GM15510 (cell line): ENCODE results near the gene TBC1D16.

ENCODE experiments used
- POLR2A ChIP-seq: IDR thresholded peaks from 3 replicates; pipeline ENCODE4 v1.6.1; 2011; ENCODE audit warnings: borderline replicate concordance; ENCODE audit not compliant: insufficient read length; ENCODE audit errors: extremely low read depth

Gene TBC1D16

DNA sequence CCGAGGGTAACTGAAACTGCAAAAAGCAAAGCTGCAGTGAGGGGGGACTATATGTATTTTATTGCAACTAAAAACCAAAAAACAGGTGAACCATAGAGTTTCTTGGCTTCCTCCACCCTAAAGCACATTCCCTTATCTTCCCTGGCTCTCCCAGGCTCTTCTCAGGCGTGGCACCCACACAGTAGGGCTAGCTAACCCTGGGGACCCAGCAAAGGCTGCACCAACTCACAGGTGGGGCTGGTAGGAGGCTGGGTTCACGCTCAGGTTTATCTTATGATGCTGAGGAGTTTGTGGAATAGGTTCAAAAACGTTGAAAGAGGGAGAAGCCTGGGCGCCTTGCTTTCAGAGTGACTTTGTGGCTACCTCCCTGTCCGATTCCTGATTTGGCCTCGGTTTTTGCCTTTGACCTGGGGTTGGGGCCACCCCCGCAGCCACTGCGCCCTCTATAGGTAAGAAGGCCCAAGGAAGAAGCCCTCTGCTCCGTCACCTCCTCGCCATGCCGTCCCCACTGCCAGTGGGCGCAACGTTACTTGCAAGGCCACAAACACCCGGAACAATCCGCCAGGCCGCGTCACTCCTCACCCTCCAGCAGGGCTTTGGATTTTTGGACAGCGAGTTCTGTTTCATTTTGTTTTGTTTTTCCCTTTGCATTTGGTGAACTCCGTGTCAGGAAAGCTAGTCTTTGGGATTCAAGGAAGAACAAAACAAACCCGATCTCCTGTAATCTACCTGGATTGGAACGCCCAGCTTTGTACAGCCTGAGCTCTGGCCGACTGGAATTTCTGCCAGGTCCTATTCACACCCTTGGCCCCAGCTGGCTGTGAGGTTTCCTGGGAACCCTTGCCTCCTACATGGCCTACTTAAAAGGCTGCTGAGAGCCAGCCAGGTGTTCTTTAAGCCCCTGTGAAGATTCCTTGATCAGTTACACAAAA lies 60.8 kb downstream of the TBC1D16 start:
- TF ChIP-seq POLR2A: no peak

DNA sequence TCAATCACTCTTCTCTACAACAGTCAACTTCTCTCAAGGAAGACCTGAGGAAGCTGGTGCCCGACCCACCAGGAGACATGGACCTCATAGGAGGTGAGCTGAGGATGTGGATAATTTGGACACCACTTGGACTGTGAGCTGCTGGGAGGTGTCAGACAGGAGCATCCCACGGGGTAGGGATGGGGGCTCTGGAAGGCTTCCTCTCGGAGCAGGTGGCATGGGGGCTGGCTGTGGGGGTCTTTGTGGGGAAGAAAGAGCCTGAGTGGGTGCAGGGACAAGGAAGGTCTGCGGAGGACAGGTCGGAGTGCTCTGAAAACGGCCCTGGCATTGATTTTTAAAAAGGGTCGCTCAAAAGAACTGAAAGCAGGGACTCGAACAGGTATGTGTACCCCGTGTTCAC lies 64.0 kb downstream of the TBC1D16 start:
- TF ChIP-seq POLR2A: no peak

DNA sequence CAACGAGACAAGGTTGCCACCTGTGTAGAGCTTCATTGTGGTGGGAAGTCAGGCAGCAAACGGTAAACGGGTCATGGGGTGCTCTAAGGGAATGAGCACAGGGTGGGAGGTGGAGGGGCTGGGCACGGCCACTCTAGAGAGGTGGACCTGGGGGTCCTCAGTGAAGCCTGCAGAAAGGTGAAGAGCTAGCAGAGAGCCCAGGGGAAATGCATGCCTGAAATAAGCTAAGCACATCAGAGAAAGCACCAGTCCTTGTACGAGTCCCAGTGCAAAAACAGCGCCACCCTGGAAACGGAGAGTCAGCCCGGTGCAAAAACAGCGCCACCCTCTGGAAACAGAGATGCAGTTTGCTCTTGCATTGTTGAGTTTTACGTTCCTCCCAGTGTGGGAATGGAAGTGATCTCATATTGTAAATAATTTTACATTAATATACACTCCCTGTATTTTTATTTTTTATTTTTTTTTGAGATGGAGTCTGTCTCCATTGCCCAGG lies 65.0 kb downstream of the TBC1D16 start:
- TF ChIP-seq POLR2A: no peak

DNA sequence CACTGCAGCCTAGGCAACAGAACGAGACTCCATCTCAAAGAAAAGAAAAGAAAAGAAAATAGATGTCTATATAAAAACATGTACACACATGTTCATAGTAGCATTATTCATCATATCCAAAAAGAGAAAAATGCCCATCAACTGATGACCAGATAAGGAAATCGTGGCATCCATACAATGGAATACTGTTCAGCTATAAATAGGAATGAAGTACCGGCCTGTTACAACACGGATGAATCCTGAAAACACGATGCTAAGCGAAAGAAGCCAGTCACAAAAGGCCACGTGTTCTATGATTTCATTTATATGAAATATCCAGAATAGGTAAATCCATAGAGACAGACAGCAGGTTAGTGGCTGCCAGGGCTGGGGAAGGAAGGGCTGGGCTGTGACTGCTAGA lies 65.8 kb downstream of the TBC1D16 start:
- TF ChIP-seq POLR2A: no peak

DNA sequence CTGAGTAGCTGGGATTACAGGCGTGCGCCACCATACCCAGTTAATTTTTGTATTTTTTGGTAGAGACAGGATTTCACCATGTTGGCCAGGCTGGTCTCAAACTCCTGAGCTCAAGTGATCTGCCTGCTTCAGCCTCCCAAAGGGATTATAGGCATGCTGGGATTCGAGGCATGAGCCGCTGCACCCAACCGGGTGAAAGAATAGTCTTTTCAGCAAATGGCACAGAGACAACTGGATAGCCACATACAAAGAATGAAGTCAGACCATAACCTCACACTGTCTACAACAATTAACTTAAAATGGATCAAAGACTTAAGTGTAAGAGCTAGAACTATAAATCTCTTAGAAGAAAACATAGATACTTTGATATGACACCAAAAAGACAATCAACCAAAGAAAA lies 67.6 kb downstream of the TBC1D16 start:
- no peak for TF ChIP-seq POLR2A

DNA sequence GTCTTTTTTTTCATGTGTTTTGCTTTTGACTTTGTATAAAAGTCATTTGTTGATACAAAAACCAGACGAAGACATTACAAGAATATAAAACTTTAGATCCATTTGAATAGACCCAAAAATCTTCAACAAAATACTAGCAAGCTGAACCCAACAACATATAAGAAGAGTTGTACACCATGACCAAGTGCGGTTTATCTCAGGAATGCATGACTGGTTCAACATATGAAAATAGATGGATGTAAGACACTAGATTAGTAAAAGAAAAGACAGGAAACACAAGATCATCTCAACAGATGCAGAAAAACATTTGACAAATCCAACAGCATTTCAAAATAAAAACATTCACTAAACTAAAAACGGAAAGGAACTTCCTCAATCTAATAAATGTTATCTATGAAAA lies 69.0 kb downstream of the TBC1D16 start:
- TF ChIP-seq POLR2A: no peak

DNA sequence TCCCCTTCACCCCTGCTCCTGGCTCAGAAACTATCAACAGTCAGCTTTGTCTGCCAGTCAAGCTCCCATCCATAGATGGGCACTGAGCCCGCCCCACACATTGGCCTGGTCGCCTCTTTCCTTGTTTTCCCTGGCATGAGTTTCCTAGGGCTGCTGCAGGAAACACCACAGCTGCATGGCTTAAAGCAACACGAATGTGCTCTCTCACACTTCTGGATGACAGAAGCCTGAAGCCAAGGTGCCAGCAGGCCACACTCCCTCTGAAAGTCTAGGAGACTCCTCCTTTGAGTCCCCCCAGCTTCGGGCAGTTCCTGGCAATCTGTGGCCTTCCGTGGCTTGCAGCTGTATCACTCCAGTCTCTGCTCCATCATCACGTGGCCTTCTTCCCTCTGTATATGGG lies 69.9 kb downstream of the TBC1D16 start:
- no peak for TF ChIP-seq POLR2A

DNA sequence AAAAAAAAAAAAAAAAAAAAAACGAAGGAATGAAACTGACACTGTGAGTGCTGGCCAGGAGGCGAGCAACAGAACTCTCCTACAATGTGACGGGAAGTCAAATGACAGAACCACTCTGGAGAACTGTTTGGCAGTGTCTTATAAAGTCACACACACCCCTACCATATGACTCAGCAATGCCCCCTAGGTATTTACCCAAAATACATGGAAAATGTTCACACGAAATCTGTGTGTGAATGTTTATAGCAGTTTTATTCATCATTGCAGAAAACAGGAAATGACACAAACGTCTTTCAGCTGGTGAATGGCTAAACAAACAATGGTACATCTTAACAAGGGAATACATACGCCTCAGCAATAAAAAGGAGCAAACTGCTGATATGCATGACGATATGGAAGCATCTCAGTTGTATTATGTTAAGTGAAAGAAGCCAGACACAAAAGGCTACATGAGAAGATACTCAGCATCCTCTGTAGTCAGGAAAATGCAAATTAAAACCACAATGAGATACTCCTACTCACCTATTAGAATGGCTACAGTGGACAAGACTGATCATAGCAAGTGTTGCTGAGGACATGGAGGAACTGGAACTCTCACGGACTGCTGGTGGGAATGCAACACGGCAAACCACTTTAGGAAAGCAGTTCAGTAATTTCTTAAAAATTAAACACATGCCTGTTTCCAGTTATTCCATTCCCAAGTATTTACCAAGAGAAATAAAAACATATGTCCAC lies 74.7 kb downstream of the TBC1D16 start:
- no peak for TF ChIP-seq POLR2A

DNA sequence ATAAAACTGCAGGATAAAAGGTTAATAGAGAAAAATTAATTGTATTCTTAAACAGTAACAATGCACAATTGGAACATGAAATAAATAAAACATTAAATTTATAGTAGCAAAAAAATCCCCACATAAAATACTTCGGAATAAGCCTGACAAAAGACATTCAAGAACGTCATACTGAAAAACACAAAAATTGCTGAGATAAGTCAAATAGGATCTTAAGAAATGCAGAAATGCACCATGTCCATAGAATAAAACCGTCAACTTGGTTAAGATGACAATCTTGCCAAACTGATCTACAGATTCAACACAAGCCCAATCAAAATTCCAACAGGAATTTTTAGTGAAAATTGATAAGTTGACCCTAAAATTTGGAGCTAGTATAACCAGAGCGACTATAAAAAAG lies 76.6 kb downstream of the TBC1D16 start:
- no peak for TF ChIP-seq POLR2A

DNA sequence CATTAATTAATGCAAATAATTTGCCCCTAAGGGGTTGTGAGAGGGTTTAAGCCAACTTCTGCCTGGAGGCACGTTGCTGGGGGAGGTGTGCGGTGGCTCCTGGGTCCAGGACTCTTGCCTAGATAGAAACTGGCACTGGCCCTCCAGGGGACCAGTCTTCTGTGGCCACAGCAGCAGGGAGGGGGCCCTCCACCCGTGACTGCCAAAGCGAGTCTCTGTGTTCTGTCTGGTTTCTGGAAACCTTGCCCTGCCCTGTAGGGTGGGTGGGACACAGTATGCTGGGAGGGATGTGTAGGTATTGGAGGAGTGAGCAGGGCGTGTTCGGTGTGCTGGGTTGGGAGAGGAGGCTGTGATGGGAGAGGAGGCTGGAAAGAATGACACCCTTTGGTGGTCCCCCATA lies 78.8 kb downstream of the TBC1D16 start:
- TF ChIP-seq POLR2A: no peak

DNA sequence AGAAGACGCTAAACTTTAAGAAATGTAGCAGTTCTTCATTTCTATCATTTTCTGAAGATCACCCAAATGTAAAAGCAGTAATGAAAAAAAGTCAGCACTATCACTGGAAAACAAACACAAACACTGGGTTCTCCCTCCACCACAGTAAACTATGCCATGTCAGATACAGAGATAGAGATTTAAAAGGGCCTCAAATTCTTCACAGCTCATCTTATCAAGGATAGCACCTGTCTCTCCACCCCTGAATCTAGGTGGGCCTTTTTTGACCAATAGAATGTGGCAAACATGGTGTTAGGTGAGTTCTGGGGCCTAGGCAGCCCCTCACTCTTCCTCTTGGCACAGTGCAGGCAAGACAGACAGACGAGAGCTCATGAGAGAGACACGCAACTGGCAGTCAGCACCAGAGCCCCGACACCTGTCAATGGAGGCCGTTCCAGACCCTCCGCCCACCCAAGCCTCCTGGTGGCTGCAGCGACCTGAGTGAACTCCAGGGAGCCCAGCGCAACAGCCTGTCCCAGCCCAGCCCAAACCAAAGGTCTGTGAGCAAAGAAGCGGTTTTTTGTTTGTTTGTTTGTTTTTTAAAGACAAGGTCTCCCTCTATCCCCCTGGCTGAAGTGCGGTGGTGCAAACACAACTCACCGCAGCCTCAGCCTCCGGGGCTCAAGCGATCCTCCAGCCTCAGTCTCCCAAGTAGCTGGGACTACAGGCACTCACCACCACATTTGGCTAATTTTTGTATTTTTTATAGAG lies 79.8 kb downstream of the TBC1D16 start:
- no peak for TF ChIP-seq POLR2A

DNA sequence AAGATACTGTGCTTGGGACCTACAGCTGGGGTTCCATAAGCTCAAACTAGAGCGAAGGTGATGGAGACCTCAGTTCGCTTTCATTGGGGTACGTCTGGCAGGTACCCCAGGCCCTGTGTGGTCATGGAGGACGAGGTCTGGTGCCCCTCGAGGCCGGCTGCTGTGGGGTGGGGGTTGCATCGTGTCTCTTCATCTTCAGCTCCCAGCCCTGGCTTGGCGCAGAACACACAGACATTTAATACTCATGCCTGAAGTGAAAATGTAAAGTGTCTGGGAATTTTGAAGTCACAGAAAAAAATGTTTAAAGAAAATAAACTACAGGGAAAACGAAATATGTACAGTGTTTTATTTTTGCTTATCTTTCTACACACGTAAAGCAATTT lies 80.5 kb downstream of the TBC1D16 start:
- no peak for TF ChIP-seq POLR2A

DNA sequence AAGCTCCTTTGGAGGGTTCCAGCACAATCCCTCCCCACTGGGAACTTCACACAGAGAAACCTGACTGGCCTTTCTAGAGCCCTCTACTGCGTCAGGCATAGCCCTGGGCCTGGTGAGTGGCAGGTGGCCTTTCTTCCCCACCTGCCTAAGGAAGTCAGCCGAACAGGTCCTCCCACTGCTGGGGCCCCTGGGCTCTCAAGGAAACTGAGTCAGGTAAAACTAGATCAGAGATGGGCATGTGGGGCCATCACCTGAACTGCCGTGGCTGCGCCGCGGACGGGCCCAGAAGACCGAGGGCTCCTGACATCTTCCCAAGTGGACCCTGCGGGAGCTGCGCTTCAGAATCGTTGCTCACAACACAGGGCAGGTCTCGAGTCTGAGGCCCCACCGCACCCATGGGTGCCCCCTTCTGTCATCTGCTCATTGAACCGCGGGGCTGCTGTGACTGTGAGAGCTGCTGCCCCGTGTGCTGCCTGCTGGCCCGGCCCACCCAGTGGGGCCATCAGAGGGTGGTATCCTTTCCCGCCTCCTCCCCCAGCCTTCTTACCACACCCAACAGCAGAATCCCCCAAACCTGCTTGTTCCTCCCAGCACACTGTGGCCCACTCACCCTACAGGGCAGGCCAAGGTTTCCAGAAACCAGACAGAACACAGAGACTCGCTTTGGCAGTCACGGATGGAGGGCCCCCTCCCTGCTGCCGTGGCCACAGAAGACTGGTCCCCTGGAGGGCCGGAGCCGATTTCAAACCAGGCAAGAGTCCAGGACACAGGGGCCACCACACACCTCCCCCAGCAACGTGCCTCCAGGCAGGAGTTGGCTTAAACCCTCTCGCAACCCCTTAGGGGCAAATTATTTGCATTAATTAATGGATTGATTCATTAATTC lies 81.1 kb downstream of the TBC1D16 start:
- no peak for TF ChIP-seq POLR2A

DNA sequence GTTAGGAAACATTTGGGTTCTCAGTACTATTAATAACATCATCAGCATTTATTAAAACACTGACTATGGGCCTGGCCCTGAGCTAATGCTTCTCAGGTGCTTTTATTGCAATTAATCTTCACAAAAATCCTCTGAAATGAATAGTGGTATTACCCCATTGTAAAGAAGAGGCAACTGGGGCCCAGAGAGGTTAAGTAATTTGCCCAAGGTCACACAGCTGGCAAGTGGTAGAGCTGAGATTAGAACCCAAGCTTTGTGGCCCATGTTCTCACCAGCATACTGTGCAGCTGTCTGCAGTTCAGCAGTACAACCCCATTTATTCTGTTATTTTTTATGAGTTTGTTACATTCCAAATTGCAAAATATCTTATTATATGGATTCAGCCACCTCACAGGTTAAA lies 82.3 kb downstream of the TBC1D16 start:
- TF ChIP-seq POLR2A: no peak
